ENCODE data around the gene KCNV2.
"Not testable (repeated sequence)": the region's sequence is repeated elsewhere in the genome, so short reads cannot be mapped to it uniquely, and the experiment has no call there.

Gene KCNV2

GRCh38 chr9:2717385-2717784 is at the start of gene KCNV2:
KCNV2 (plus strand) TSS chr9:2717510; CDS start chr9:2717740, 230 bp downstream.
- DNase-seq: no peak

GRCh38 chr9:2673161-2673560 is 44.1 kb upstream of the KCNV2 start:
- DNase-seq: no peak

- DNase-seq: no peak
Observed at GRCh38 chr9:2674141-2674824, 43.0 kb upstream of the KCNV2 start.

GRCh38 chr9:2675834-2676233 is 41.5 kb upstream of the KCNV2 start:
- DNase-seq: no peak

- no peak for DNase-seq
Observed at GRCh38 chr9:2676466-2676865, 40.8 kb upstream of the KCNV2 start.

- no peak for DNase-seq
Observed at GRCh38 chr9:2677915-2678889, 39.1 kb upstream of the KCNV2 start.

- DNase-seq: no peak
Observed at GRCh38 chr9:2679011-2679410, 38.3 kb upstream of the KCNV2 start.

GRCh38 chr9:2681981-2682380 is 35.3 kb upstream of the KCNV2 start:
- no peak for DNase-seq

DNA sequence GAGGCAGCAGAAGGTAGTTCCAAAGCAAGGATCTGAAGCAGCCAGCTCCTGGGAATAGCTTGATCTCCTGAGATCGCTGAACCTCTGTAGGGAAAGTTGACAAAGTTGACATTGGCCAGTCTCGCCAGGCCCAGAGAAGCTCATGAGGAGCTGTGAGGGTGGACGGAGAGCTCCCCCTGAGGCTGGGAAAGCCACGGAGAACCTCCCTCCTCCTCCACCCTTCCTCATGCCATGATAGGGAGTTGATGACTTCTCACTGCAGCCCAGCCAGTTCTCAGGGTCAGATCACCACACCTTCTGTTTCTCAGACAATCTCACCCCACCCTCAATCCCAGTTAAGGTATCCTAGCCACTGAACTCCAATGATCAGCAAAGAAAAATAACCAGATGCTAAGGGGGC is 30.4 kb upstream of the KCNV2 start:
- DNase-seq: no peak

DNA sequence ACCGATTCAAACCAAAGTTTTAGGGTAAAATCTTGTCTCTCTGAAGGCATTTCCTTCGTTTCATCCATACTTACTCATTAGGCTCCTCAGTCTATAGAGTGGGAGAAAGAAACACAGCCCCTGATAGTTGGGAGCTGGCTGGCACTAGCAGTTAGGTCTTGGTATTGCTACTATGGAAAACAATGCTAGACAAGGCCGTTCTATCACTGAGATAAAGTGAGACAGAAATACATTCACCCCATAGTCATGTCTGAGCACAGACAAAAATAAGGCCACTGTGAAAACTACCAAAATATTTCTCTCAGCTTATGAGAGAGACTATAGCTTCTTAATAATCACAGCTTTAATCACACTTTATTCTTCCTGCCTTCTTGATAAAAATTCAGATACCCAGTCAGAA is 28.7 kb upstream of the KCNV2 start:
- no peak for DNase-seq

GRCh38 chr9:2691212-2691611 is 26.1 kb upstream of the KCNV2 start:
- no peak for DNase-seq

DNA sequence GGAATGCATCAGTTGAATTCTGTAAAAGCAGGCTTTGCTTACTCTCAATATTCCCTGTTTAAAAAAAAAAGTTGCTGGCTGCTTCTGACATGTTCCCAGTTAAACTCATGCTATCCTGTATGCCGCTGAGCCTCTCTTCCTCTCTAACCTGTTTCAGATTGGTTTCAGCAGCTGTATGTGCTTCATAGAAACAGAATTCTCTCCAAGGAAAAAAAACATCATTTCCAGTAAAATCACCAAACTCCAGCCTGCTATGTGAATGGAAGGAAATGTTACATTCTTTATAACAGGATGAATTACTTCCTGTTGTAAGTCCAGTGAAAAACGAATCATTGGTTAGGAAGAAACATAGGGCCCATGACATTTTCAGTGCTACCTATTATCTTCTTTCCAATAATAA is 25.7 kb upstream of the KCNV2 start:
- no peak for DNase-seq

DNA sequence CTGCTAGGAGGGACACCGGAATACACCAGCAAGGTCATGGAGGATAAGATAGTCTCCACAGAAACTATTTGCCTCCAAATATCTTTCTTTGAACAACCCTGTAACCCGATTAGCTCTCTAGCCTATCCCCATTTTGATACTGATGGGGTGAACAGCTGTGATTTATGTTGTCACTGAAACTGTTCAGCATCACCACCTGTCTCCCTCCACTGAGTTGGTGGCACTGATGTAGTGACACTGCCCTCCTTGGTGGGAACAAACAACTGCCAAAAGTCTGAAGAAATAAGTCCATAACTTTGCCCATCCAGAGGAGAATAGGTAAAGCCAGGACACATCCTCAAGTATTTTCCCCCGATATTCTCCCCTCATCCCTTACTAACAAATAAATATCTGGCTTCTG is 24.3 kb upstream of the KCNV2 start:
- DNase-seq: no peak

DNA sequence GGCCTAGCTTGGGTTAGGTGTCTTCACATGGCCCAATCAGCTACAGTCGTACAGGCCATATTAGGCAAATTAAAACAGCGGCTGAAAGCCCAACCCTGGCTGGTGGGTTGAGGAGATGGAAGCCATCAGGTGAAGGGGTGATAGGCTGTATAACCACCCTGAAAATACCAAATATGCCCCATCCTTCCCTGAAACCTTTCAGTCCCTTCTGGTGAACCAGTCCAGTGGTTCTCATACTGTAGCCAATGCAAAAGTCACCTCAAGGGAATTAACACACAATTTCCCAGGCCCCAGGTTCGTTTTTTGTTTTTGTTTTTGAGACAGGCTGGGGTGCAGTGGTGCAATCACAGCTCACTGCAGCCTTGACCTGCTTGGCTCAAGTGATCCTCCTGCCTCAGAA is 19.8 kb upstream of the KCNV2 start:
- no peak for DNase-seq

DNA sequence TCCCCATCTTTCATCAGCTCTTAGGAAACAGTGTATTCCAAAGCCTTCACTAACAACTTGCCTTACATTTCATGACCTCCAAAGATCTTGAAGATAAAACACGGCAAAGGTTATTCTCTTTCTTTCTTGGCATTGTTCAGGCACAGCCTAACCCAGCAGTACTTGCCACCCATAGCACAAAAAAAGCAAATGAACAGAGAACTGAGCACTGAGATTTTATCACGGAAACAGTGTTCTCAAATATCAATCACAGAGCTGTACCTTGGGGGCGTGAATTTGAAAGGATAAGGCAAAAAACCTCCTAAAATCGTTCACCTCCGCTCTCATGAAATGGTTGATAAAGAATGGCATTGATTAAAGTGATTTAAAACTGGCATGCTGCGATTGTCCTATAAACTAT is 16.9 kb upstream of the KCNV2 start:
- DNase-seq: no peak

GRCh38 chr9:2700909-2701550 is 16.3 kb upstream of the KCNV2 start:
- no peak for DNase-seq

DNA sequence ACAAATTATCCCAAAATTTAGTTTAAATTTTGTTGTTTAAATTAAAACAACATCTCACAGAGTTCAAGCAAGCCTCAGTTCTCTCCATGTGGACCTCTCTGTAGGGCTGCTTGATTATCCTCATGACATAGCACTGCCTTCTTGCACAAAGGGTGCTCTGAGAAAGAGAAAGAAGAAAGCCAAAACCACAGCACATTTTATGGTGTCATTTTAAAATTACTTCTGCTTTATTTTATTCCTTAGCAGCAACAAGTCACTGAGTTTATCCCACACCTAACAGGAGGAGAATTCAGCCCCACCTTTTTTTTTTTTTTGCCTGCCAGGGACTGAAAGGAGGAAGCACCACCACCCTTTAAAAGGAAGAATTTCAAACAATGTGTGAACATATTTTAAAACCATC is 12.8 kb upstream of the KCNV2 start:
- no peak for DNase-seq

- not testable (repeated sequence) for DNase-seq
Observed at GRCh38 chr9:2707256-2707655, 10.1 kb upstream of the KCNV2 start.

- DNase-seq: no peak
Observed at GRCh38 chr9:2709645-2710101, 7.6 kb upstream of the KCNV2 start.

GRCh38 chr9:2711716-2712115 is 5.6 kb upstream of the KCNV2 start:
- no peak for DNase-seq

DNA sequence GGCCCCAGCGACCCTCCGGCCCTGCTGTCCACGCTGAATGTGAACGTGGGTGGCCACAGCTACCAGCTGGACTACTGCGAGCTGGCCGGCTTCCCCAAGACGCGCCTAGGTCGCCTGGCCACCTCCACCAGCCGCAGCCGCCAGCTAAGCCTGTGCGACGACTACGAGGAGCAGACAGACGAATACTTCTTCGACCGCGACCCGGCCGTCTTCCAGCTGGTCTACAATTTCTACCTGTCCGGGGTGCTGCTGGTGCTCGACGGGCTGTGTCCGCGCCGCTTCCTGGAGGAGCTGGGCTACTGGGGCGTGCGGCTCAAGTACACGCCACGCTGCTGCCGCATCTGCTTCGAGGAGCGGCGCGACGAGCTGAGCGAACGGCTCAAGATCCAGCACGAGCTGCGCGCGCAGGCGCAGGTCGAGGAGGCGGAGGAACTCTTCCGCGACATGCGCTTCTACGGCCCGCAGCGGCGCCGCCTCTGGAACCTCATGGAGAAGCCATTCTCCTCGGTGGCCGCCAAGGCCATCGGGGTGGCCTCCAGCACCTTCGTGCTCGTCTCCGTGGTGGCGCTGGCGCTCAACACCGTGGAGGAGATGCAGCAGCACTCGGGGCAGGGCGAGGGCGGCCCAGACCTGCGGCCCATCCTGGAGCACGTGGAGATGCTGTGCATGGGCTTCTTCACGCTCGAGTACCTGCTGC is 839 bp downstream of the KCNV2 start:
- DNase-seq: no peak

DNA sequence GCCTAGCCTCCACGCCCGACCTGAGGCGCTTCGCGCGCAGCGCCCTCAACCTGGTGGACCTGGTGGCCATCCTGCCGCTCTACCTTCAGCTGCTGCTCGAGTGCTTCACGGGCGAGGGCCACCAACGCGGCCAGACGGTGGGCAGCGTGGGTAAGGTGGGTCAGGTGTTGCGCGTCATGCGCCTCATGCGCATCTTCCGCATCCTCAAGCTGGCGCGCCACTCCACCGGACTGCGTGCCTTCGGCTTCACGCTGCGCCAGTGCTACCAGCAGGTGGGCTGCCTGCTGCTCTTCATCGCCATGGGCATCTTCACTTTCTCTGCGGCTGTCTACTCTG is 1.4 kb downstream of the KCNV2 start:
- no peak for DNase-seq

DNA sequence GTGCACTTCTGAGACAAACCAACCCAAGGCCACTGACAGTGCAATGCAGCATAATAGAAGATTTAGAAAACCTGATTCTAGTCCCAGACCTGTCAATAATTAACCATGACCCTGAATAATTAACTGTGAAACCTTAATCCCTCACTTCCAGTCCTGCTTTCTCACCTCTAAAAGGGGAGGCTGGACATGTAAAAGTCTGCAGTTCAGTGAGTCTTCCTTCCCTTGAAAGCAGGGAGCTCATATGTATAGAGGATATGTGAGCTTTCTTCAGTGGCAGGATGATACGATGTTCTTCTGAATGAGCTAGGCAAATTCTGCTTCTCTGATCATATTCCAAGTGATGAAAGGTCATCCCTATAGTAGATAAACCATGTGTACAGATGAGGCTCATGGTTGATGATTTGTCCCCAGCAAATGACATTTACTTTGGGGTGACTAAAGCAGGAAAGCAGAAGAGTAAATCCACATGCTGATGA is 2.9 kb downstream of the KCNV2 start:
- no peak for DNase-seq
